ENCODE data around the gene SLBP.
"Not testable (repeated sequence)": the region's sequence is repeated elsewhere in the genome, so short reads cannot be mapped to it uniquely, and the experiment has no call there.

SLBP gene

DNA sequence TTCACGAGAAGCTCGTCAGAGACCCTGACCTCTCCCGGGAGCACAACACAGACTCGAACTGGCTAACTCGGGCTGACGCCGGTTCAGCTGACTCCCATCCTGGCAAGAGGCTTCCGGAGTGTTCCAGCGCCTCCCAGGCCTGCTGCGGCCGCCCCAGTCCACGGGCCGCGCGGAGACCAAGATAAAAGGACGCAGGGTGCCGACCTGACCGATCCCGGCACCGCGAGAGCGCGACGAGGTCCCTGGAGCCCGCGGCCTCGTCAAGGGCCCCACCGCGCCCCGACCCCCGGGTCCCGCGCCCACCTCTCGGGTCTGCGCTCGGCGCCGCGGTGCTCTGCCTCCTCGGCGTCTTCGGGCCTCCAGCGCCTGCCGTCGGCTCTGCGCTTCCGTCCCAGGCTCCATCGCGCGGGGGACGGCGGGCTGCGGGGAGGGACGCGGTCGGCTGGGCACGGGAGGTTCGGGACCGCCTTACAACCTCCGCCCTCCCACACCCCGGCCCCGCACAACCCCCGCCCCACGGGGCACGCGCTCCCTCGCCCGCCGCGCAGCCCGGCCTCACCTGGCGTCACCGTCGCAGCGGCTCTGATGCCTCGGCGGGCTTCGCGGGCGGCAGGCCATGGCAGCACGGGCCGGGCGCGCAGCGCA is 426 bp downstream of the SLBP start:
- DNase-seq (ENCODE audit: low read depth, low spot score) = no peak

DNA sequence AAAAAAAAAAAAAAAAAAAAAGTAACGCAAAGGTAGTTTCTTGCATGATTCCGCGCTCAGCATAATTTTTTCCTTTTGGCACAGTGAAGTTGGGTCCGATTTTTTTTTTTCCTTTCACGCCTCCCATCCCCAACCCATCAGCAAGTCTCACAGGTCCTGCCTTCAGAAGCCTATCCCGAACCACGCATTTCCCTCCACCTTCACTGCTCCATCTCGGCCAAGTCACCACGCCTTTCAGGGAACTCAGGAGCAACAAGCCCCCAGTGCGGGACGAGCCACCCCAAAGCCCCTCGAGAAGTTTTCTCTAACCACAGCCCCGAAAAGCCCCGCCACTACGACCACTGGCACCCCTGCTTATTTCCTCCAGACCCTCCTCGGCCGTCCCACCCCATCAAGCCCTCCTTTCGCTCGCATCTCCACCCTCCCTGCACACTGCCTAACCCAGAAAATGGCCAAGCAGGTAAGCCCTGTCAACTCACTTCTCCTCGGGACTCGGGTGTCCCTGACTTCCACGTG is 1.0 kb downstream of the SLBP start:
- no peak for DNase-seq (ENCODE audit: low read depth, low spot score)

DNA sequence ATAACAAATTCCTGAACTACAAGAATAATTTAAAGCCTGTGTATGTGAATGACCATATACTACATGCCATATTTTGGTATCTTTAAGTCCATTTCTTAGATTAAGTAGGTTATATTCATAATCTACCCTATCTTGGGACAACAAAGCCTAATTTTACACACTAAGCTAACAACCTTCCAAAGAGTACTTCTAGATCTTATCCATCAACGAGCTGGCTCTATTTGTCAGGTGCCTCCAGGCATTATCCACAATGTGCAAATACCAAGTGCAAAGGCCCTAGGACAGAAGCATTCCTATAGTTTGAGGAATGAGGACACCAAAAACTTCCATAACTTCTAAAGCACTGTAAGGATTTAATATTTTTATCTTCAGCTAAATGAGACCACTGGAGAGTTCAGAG is 3.5 kb downstream of the SLBP start:
- DNase-seq (ENCODE audit: low read depth, low spot score) = no peak

DNA sequence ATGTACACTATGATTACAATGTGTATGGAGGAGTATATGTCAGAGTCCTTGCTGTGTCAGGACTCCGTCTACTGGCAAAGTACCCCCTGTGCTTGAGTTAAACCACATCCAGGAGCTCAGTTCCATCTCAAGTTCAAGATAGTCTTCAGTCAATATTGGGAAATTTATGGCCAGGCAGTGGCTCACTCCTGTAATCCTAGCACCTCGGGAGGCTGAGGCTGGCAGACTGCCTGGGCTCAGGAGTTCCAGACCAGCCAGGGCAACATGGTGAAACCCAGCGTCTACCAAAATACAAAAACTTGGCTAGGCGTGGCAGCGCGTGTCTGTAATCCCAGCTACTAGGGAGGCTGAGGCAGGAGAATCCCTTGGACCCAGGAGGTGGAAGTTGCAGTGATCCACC is 5.8 kb downstream of the SLBP start:
- no peak for DNase-seq (ENCODE audit: low read depth, low spot score)

DNA sequence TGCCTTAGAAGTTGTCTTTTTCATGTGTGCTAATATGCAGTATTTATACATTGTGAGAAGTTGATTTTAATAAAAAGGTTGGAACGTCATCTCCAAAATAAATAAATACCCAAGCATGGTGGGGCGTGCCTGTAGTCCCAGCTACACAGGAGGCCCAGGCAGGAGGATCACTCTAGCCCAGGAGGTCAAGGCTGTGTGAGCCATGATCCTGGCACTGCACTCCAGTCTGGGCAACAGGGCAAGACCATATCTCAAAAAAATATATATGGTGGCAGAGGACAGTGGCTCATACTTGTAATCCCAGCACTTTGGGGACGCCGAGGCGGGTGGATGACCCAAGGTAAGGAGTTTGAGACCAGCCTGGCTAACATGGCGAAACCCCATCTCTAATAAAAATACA is 6.4 kb downstream of the SLBP start:
- DNase-seq (ENCODE audit: low read depth, low spot score) = no peak

DNA sequence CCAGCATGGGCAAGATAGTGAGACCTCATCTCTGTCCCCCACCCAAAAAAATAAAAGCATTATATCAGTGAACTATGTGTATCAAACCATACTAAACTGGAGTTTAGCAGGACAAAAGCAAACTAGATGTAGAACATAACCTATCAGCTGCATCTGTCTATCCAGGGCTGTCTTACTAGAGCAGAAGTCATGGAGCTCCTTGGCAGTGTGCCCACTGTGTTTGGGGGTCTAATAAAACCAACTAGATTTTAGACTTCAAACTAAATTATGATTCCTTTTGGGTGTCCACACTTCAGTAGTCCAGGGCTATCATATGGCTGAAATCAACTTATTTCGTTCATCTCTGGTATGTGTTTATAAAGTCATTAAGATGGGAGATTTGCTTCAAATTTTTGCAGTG is 8.3 kb downstream of the SLBP start:
- DNase-seq (ENCODE audit: low read depth, low spot score) = no peak

DNA sequence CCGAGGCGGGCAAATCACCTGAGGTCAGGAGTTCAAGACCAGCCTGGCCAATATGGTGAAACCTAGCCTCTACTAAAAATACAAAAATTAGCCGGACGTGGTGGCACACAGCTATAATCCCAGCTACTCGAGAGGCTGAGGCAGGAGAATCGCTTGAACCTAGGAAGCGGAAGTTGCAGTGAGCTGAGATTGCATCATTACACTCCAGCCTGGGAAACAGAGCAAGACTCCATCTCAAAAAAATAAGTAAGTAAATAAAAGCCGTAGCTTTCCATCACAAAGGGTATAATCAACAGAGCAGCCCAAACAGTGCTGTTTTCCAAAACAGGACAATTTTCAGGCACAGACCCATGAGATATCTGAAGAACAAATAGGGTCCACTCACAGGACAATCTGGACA is 10.4 kb downstream of the SLBP start:
- not testable (repeated sequence) for DNase-seq (ENCODE audit: low read depth, low spot score)

DNA sequence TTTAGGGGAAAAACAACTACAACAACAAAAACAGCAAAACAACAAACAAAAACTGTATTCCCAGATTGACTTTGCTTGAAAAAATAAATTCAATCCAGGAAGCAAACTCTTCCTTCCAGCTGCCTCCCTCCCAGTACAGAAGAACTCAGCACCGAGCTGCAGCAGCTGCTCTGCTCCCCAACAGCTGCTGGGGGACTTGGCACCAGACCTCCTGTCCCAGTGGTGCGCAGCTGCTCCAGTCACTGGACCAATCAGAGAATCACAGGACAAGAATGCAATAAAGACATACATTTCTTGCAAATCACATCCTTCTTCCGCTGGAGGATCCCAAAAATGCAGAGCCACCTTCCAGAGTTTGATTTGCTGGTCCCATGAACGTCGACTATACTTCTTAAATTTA is 16.2 kb downstream of the SLBP start:
- DNase-seq (ENCODE audit: low read depth, low spot score) = no peak

DNA sequence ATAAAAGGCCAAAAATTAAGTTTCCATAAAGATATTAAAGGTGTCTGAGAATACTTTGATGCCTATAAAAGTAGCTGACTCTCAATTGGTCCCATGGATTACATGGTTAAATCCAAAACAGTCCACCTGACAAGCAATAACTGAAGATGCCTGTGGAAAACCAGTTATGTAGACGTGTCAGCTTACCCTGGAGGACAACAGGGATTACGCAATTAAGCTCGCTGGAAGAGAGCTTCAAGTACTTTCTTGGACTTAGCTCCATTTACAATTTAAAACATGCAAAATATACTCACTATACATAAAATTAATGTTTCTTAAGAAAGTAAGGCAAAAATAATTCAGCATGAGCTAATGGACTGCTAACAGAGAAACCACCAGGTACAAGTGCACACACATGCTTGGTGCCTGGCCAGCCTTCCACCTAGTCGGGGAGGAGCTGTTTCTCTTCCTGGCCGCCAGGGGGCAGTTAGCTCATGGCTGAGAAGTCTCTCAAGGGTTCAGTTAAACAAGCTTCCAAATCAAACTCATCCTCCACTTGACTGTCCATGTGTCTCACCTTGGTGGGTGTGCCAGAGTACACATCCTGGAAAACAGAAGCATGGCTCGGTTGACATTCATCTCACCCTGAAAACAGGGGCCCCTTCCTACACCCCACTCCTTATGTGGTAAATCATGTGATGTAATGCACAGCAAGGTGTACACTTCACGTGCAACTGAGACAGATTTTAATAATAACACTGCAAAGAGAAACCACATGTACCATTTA is 18.8 kb downstream of the SLBP start:
- DNase-seq (ENCODE audit: low read depth, low spot score) = peak; percentile 62

DNA sequence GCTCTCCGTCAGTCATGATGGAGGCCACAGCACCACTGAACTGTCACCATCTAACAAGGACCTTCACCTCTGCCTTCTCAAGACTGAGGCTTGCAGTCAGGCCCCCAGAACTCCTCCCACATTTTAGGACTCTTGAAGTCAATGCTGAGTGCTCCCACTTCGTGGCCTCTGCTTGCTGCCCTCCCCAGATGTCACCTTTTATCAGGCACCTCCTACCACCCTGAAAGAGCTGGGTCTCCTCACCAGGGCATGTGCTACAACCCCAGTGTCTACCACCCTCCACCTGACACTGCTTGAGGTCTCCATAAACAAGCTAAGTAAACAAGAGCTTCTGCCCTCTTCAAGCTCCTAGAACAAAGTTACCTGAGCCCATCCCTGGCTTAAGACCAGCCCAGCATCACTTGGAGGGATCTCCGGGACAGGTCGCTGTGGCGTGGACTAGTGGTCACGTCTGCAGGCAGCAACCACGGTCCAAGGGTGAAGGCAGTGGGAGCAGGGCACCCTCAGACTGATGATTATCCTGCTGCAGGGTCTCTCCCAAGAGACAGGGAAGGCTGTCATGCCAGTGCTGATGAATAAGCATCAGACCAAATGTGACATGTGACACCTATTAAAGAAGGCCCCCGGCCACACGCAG is 20.3 kb downstream of the SLBP start:
- no peak for DNase-seq (ENCODE audit: low read depth, low spot score)

DNA sequence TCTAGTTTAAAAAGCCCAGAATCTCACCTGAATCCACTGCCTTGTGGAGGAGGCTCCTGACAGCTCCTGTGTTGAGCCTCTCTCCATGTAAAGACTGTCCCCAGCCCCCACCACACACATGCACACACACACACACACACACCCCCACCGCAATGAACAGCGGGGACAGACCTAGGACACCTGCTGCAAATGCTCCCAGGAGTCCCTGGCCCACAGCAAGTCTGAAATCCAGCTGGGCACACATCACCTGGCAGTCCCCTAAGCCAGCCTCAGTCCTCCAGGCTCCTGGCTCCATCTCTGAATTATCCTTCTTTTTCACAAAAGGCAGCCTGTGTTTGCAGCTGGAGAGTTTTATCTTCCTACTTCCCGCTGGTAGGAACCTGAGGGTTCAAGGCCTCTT is 21.4 kb downstream of the SLBP start:
- no peak for DNase-seq (ENCODE audit: low read depth, low spot score)

DNA sequence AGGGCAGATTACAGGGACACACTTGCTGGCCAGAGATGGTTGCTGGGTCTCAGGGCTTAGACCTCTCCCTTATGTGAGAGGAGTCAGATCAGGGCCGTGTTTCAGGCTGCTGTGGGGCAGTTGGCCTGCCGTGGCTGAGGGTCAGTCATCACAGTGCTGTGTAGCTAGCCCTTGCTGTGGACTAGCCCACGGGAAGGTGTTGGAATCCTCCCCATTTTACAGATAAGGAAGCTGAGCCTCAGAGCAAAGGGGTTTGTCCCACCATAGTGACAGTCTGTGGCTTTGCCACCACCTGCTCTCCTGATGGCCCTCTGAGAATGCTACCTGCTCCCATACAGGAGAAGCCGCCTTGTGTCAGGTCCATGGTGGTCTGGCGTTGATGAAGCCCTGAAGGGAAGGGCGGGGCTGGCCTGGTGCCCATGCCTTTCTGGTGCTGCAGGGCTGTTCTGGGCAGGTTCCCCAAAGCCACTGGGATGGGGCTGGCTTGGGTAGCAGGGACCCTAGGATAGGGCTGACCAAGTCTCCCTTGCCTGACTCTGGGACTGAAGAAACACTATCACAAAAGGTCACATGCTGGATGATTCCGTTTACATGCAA is 25.6 kb downstream of the SLBP start:
- no peak for DNase-seq (ENCODE audit: low read depth, low spot score)

DNA sequence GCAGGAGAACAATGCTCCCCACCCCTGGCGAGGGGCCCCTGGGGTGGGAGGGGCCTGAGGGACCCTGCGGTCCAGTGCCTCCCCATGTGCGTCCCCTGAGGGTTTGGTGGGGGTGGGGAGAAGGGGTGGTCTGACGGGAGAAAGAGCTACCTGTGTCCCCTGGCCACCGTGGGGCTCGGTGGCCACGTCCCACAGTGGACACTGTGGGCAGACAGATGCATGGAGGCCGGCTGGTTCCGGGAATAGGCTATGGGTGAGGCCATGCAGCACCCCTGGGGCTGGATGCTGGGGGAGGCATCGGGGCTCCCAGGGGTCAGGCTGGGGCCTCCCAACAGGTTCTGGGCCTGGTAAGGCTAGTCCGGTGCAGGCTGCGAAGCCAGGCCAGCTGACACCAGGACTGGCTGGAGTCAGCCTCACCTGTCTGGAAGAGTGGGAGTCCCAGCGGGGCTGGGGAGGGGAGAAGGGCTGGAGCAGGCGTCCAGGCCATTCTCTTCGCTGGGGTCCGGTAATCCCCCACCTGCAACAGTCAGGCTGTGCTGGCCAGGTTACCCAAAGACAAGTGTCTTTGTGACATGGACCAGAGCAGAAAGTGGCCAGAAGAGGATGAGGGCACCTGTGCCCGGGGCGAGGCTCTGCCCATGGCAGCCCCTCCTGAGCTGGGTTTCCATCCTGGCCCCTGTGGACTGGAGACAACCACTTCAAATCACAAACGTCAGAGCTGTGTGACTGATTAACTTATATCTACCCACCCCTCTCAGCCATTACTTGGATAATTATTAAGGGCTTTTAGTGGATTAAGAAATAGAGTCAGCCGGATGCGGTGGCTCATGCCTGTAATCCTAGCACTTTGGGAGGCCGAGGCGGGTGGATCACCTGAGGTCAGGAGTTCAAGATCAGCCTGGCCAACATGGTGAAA is 26.6 kb downstream of the SLBP start:
- no peak for DNase-seq (ENCODE audit: low read depth, low spot score)

DNA sequence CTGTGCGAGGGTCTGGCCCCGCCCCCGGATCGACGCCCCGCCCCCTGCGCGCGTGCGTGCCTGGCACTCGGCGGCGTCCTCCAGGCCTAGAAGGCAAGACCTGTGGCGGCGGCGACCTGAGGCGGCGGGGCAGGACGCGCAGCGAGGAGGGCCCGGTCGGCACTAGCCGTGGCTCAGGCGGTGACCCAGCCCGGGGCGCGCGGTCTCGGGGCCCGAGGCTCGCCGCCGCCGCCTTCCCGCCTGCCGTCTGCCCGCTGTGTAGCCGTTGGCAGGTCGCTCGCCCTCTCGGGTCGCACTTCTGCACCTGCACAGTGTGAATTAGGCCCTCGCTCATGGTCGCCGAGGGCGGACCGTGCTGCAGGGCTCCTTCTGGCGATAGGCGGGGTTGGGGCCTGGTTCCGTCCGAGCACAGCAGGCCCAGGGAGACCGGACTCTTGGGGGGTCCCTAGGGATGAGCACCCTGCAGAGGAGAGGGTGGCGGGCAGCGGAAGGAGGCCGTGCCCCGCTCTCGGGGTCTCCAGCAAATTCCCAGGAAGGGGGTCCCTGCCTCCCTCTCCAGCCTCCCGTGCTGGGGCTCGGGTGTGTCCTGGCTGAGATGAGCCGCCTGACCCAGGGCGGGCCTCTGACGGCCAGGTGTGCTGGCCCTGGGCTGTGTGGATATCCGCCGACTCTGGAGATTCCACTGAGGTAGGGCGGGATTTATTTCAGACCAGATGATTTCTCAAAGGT is 27.4 kb downstream of the SLBP start:
- DNase-seq (ENCODE audit: low read depth, low spot score) = no peak

DNA sequence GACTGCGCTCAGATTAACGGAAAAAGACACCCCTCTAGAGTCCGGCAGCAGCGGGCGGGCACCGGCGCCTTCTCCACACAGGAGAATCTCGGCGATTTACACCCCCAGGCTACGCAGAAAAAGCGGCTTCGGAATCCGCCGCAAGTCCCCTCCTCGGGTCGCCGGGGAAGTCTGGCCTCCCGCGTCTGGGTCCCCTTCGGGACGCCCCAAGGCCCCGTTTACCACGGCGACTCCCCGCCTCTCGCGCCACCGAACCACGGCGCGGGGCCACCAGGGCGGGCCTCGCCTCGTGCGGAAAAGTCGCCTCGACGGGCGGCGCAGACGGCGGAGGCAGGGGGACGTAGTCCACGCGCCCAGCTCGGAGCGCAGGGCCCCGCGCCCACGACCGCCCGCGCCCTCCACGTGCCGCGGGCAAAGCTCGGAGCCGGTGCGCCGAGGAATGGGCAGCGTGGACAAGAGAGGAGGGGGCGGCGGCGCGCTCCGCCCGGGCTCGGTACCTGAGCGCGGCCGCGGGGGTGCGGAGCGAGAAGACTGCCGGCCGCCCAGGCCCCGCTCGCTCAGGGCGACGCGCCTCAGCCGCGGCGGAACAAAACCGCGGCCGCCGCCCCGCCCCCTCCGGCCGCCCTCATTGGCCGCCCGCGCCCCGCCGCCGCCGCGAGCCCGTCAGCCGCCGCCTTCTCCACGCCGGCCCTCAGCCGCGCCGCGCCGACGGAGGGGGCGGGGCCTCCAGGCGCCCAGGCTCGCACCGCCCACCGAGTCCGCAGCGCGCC is 28.2 kb downstream of the SLBP start, which contains the start of gene FAM53A:
Gene FAM53A (minus strand): TSS at position 578 of the 770 bp plus-strand sequence. CDS start 15,572 bp downstream, outside the sequence.
- DNase-seq (ENCODE audit: low read depth, low spot score) = peak; percentile 58

DNA sequence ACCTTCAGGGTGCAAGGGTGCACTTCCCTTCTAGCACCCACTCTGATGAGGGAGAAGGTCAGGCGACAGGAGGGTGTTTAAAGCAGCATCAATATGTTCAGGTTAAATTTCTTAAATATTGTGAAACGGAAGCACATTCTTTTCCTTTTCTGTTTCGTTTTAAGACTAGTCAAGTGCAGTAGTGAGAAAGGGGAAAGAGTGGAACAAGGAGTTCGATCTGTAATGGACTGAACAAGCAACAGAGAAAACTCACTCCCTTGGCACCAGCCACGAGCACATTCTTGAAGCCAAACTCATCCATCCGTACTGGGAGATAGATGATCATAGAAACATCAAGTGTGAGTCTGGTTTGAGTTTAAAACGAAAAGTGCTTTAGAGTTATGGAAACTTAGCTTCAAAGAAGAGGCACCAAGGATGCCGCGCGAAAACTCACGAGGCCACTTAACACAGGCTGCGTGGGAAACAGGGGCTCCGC is 28.8 kb downstream of the SLBP start:
- peak; percentile 43 for DNase-seq (ENCODE audit: low read depth, low spot score)

DNA sequence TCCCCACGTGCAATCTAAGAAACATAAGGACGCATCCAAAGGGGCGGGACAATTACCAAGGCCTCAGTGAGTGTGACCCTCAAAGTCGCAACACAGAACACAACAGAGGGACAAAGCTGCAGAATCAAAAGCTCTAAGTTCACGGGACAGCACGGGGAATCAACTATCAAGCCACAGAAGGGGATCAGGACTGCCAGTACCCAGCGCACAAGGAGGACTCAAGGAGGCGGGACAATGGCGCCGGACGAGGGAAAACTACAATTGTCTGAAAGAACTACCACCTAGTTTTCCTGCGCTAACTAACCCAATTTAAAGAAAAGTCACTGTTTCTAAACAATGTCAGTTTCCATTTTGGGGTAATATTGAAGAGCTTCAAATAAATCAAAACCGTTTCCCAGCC is 29.3 kb downstream of the SLBP start:
- DNase-seq (ENCODE audit: low read depth, low spot score) = no peak

DNA sequence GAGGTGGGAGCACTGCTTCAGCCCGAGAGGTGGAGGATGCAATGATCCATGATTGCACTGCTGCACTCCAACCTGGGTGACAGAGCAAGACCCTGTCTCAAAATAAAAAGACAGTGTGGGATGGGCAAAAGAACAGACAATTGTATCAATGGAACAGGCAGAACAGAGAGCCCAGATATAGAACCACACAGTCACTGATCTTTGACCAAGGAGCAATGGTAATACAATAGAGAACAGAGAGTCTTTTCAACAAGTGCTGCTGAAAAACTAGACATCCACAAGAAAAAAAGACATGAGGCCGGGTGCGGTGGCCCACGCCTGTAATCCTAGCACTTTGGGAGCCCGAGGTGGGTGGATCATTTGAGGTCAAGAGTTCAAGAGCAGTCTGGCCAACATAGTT is 33.9 kb downstream of the SLBP start:
- no peak for DNase-seq (ENCODE audit: low read depth, low spot score)
